WERI-Rb-1 (cell line): ENCODE measurements around the gene GUCA2B.

Experiments
- DNase-seq: peaks from one replicate; pipeline ENCODE4 v3.0.0-alpha.2; 2020
- H3K27ac ChIP-seq: fragments of 250-450 bp; sonication (Bioruptor Pico); 2 replicates; pipeline ENCODE4 v1.5.1; 2020; ENCODE audit warnings: mild to moderate bottlenecking, moderate library complexity
- H3K27me3 ChIP-seq: fragments of 250-450 bp; sonication (Bioruptor Pico); 2 replicates; pipeline ENCODE4 v1.5.1; 2021; ENCODE audit warnings: mild to moderate bottlenecking, low read depth, moderate library complexity; ENCODE audit not compliant: insufficient read depth, severe bottlenecking
- H3K36me3 ChIP-seq: fragments of 250-450 bp; sonication (Bioruptor Pico); 2 replicates; pipeline ENCODE4 v1.5.1; 2020; ENCODE audit warnings: mild to moderate bottlenecking, moderate library complexity
- H3K4me3 ChIP-seq: 2 replicates; pipeline ENCODE4 v1.5.1; 2011; ENCODE audit warnings: low read depth, mild to moderate bottlenecking, control low read depth, low read length
- H3K9me3 ChIP-seq: fragments of 250-450 bp; sonication (Bioruptor Pico); 2 replicates; pipeline ENCODE4 v1.5.1; 2021; ENCODE audit warnings: mild to moderate bottlenecking, moderate library complexity; ENCODE audit not compliant: severe bottlenecking
- TF ChIP-seq, protein P1 (sequence below): IDR thresholded peaks from 2 replicates; pipeline ENCODE4 v1.5.1; 2011; ENCODE audit warnings: low read depth, mild to moderate bottlenecking, control low read depth, inconsistent platforms, low read length

Gene GUCA2B

DNA sequence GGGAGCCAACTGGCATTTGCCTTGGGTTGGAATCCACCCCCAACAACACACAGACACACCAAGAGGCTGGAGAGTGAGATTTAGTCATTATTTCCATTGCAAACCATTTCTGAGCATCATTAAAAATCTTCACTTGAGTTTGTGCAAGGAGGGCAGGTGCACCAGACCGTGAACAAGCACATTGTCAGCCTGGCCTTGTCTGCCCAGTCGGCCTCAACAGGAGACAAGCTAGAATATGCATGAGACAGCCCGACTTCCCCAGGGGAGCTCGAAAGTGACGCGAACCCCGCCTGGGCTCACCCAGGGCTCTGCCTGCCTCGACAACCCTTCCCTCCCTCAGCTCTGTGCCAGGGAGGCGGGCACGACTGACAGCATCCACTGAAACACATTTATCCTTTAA, 15.4 kb upstream of the GUCA2B start:
- Histone ChIP-seq H3K36me3 (no peaks in the 10 kb centered on the region), H3K4me3 (no peak overlapping the region), H3K27me3 (no peaks in the 10 kb centered on the region), H3K27ac (no peak overlapping the region), H3K9me3 (no peaks in the 10 kb centered on the region)
- no peak for DNase-seq
- TF ChIP-seq, protein P1, sequence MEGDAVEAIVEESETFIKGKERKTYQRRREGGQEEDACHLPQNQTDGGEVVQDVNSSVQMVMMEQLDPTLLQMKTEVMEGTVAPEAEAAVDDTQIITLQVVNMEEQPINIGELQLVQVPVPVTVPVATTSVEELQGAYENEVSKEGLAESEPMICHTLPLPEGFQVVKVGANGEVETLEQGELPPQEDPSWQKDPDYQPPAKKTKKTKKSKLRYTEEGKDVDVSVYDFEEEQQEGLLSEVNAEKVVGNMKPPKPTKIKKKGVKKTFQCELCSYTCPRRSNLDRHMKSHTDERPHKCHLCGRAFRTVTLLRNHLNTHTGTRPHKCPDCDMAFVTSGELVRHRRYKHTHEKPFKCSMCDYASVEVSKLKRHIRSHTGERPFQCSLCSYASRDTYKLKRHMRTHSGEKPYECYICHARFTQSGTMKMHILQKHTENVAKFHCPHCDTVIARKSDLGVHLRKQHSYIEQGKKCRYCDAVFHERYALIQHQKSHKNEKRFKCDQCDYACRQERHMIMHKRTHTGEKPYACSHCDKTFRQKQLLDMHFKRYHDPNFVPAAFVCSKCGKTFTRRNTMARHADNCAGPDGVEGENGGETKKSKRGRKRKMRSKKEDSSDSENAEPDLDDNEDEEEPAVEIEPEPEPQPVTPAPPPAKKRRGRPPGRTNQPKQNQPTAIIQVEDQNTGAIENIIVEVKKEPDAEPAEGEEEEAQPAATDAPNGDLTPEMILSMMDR, result no peak

DNA sequence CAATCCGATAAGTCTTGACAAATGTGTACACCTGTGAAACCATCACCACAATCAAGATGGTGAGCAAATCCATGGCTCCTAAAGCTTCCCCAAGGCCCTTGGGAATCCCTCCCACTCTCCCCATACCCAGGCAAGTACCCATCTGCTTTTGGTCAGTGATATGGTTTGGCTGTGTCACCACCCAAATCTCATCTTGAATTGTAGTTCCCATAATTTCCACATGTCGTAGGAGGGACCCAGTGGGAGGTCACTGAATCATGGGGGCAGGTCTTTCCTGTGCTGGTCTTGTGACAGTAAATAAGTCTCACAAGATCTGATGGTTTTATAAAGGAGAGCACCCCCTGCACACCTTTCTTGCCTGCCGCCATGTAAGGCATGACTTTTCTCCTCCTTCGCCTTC, 14.6 kb upstream of the GUCA2B start:
- Histone ChIP-seq H3K36me3 (no peaks in the 10 kb centered on the region), H3K4me3 (no peak overlapping the region), H3K27ac (no peak overlapping the region), H3K27me3 (no peaks in the 10 kb centered on the region), H3K9me3 (no peaks in the 10 kb centered on the region)
- TF ChIP-seq, protein P1, result no peak
- DNase-seq, result no peak

DNA sequence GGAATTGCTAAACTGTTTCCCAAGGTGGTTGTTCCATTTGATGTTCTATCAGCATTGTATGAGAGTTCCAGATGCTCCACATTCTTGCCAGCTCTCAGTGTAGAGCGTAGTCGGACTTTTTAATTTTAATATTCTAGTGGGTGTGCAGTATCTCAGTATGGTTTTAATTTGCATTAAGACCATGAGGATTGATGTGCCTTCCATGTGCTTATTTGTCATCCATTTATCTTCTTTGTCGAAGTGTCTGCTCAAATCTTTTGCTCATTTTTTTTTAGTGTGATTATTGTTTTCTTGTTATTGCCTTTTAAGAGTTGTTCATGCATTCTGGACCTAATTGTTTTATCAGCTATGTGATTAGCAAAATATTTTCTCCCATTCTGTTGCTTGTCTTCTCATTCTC, 13.8 kb upstream of the GUCA2B start:
- Histone ChIP-seq H3K9me3 (no peaks in the 10 kb centered on the region), H3K4me3 (no peak overlapping the region), H3K27me3 (no peaks in the 10 kb centered on the region), H3K27ac (no peak overlapping the region), H3K36me3 (no peaks in the 10 kb centered on the region)
- DNase-seq, result no peak
- TF ChIP-seq, protein P1, result no peak

DNA sequence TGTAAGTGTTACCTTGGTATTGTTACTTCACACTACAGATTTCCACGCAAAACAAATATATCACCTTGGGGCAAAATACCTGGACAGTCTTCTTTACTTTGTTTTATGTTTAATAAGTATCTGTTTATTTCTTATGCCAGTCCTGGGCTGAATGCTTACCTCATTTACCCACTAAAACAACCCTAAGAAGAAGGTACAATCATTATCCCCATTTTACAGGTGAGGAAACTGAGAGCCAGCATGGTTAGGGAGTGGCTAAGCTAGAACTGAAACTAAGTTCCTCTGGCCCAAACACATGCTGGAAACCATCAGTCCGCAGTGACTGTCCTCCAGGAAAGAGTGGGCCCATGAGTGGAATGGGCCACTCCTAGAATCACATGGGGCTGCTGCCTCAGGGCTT, 13.0 kb upstream of the GUCA2B start:
- Histone ChIP-seq H3K27ac (no peak overlapping the region), H3K4me3 (no peak overlapping the region), H3K9me3 (no peaks in the 10 kb centered on the region), H3K36me3 (no peaks in the 10 kb centered on the region), H3K27me3 (no peaks in the 10 kb centered on the region)
- TF ChIP-seq, protein P1, result no peak
- no peak for DNase-seq

DNA sequence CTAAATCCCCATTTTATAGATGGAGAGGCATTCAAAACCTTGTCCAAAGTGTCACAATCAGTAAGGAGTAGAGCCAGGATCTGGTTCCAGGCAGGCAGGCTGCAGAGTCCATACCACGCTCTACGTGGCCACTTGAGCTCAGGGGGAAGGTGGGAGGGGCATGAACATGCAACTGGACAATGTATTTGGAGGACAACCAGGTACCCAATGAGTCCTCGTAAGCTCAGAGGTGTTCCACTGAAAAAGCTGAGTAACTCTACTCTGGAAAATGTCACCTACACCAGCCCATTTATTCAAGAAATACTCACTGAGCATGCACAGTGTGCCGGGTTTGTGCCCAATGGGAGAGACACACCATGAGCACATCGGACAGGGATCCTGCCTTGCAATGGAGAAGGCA, 11.2 kb upstream of the GUCA2B start:
- H3K9me3 ChIP-seq, result no peaks in the 10 kb centered on the region
- no peak for DNase-seq
- H3K36me3 ChIP-seq, result no peaks in the 10 kb centered on the region
- no peaks in the 10 kb centered on the region for H3K27me3 ChIP-seq
- no peak overlapping the region for H3K27ac ChIP-seq
- H3K4me3 ChIP-seq, result no peak overlapping the region
- TF ChIP-seq, protein P1, result no peak

DNA sequence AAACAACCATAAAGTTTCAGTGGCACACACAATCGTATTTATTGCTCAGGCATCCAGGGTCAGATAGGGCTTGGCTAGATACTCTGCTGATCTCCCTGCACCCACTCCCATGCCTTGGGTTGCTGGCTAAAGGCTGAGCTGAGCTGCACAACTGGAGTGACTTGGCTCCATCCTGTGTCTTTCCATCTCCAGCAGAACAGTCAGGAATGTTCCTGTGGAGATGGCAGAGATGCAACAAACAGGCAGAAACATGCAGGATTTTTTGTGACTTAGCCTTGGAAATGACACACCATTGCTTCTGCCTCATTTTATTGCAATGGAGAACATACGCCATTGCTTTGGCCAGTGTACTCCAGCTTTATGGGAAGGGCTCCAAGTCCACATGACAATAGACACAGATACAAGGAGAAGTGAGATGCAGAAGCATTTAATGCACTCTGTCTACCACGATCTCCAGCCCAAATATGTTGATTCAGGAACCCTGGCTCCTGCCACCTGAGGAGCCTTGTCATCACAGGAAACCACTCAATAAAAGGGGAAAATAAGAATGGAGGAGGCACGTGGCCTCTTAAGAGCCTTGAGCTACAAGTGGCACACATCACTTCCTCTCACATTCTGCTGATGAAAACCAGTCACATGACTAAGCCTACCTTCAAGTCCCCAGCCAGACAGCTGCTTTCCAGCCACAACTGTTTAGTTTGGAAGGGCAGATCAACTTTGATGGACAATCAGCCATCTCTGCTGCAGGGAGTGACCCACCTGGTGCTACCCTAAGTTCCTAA, 10.1 kb upstream of the GUCA2B start:
- TF ChIP-seq, protein P1, result no peak
- H3K27me3 ChIP-seq, result no peaks in the 10 kb centered on the region
- no peak for DNase-seq

More for the DNA sequence above, 10.1 kb upstream of the GUCA2B start:
- Histone ChIP-seq H3K27ac (no peak overlapping the region), H3K9me3 (no peaks in the 10 kb centered on the region), H3K4me3 (no peak overlapping the region), H3K36me3 (no peaks in the 10 kb centered on the region)
